ENCODE measurements around the gene PLBD1.

DNA sequence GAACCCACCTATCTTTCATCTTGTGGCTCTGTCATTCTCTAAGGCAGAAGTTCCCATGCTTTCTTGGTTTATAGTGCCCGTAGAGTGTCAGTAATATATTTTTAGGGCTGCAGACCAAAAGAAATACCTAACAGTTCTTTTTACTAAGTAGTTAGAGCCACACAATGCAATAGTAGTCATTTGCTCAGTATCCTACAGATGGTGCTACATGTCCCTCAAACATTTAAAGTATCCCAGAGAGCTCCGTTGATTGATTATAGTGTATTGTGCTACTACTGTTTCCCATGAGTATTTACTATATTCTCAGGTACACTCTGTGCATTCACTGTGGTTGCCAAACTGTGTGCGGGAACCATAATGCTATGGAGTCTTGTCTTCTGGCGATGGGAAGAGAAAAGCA, 4.7 kb upstream of the PLBD1 start:
- no peak for TF ChIP-seq CTCF (IDR thresholded peaks at IDR 0.05)
- TF ChIP-seq POLR2A (IDR thresholded peaks at IDR 0.05): no peak
